Fibroblast of mammary gland (primary cell): Measurements from ENCODE around the gene LHPP.

Experiments
- DNase-seq: peaks from one replicate; pipeline ENCODE4 v3.0.0-alpha.2; 2010; ENCODE audit warnings: low read depth
- H3K4me3 ChIP-seq: 2 replicates; pipeline ENCODE4 v1.5.1; 2011; ENCODE audit warnings: low read depth, mild to moderate bottlenecking, low read length, moderate library complexity; ENCODE audit not compliant: control insufficient read depth
- CTCF ChIP-seq: conservative IDR thresholded peaks from 2 replicates; pipeline ENCODE4 v1.5.1; 2011; ENCODE audit warnings: low read depth, low read length, inconsistent platforms; ENCODE audit not compliant: control insufficient read depth, insufficient read depth

LHPP gene

DNA sequence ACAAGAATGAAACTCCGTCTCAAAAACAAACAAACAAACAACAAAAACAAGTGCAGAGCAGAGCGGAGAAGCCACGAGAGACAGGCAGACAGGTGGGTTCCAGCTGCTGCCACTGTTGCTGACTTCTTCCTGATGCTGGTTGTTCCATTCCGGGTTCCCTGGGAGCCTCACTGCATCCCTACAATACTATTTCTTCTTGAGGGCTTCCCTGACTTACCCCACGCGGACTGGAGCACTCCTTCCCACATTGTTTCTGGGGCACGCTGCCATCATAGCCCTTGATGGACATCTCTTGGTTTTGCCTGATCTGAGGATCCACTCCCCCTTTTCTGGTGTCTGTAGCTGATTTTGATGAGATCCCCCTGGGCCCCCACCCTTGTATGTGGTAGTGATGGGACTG, 6.2 kb upstream of the LHPP start:
- no peak overlapping the region for H3K4me3 ChIP-seq
- no peak for TF ChIP-seq CTCF
- no peak for DNase-seq

- H3K4me3 ChIP-seq: no peak overlapping the region
- no peak for TF ChIP-seq CTCF
- DNase-seq: no peak
Observed at GRCh38 chr10:124458473-124458872, 3.1 kb upstream of the LHPP start.

GRCh38 chr10:124458889-124459288, 2.7 kb upstream of the LHPP start:
- no peak for TF ChIP-seq CTCF
- no peak for DNase-seq
- H3K4me3 ChIP-seq: no peak overlapping the region

GRCh38 chr10:124459395-124459794, 2.2 kb upstream of the LHPP start:
- no peak for TF ChIP-seq CTCF
- no peak for DNase-seq
- H3K4me3 ChIP-seq: no peak overlapping the region

DNA sequence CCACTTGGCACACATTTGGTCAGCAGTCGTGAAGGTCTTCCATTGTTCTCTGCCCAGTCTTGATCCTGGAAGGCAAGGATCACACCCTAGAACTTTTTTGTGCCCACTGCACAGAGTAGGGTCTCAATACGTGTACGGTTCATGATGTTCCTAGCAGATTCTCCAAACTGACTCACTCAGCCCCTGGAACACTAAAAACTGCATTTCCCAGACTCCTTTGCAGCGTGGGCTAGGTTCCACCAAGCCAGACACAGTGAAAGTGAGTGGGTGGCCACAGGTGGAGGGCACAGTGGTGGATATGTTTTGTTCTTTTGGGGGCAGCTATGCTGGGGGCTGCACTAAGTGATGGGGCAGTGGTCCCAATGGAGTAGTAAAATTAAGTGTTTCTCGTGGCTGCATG, 1.5 kb upstream of the LHPP start:
- DNase-seq: no peak
- no peak for TF ChIP-seq CTCF
- no peak overlapping the region for H3K4me3 ChIP-seq

GRCh38 chr10:124462348-124462695, 699 bp downstream of the LHPP start:
- TF ChIP-seq CTCF: no peak
- H3K4me3 ChIP-seq: peak overlapping the region; percentile 72

More at GRCh38 chr10:124462348-124462695, 699 bp downstream of the LHPP start:
- DNase-seq: no peak
